K562 (cell line): Measurements from ENCODE around the gene KMT2E. TPM values are rescaled to one million over a fixed set of nuclear protein-coding genes. Genes with fewer than 3 reads are reported as not detected.

Experiments used
- ATAC-seq: fragments of 200-7000 bp; cut with Tn5 transposase; 3 replicates; pipeline ENCODE4 v1.9.1; 2020; ENCODE audit warnings: moderate library complexity
- BruUV-seq: library from RNA; stranded (reverse); fragments of 400-500 nt; replicated peaks from 2 replicates; lab custom pipeline; 2021; lab: Mats Ljungman, UMichigan
- CTCF ChIA-PET: fragments of 300-600 bp; formaldehyde crosslinking; extraction: SDS; loops from one replicate; lab custom pipeline; 2021; ENCODE audit warnings: low intra/inter-chr PET ratio; lab: Yijun Ruan, JAX
- POLR2A ChIA-PET: fragments of 300-600, 350-650 bp; sonication (Branson Sonifier 250); formaldehyde crosslinking; extraction: SDS; loops from one replicate; lab custom pipeline; 2021; ENCODE audit warnings: antibody characterized with exemption, inconsistent platforms; lab: Yijun Ruan, JAX
- DNase-seq, 4 experiments: peaks; one replicate each; pipeline versions ENCODE4 v3.0.0 to v3.0.0-alpha.2; 2011 to 2018; ENCODE audit warnings: low spot score in 3 of 4, mixed read lengths in 3 of 4; ENCODE audit errors: extremely low read depth in 1 of 4
- FAIRE-seq: peaks from 2 replicates; lab custom pipeline; 2011; peaks lifted over from hg19 to GRCh38; lab: Jason Lieb, UNC
- H2AFZ ChIP-seq: 2 replicates; pipeline ENCODE4 v1.6.0; 2011; ENCODE audit warnings: low read depth, low read length, control low read depth, inconsistent platforms
- H3K27ac ChIP-seq: fragments of 200-600 bp; 3 replicates; pipeline ENCODE4 v1.8.0; 2011; ENCODE audit warnings: low read depth, mild to moderate bottlenecking, control low read depth, inconsistent platforms, low read length, moderate library complexity, mixed read lengths; ENCODE audit errors: extremely low read depth
- H3K27me3 ChIP-seq, 2 experiments: fragments of 300-600 bp in 1 of 2; 2 replicates in 1 of 2; 3 replicates in 1 of 2; pipeline versions ENCODE4 v1.6.0 to v1.8.0; 2011; ENCODE audit warnings: inconsistent platforms in 2 of 2, low read length in 2 of 2, mild to moderate bottlenecking in 1 of 2, mixed read lengths in 1 of 2, moderate library complexity in 1 of 2; ENCODE audit not compliant: control insufficient read depth in 2 of 2, insufficient read depth in 2 of 2
- H3K36me3 ChIP-seq: fragments of 300-600 bp; 3 replicates; pipeline ENCODE4 v1.8.0; 2011; ENCODE audit warnings: mild to moderate bottlenecking, low read length, inconsistent platforms; ENCODE audit not compliant: control insufficient read depth, insufficient read depth
- H3K4me1 ChIP-seq, 2 experiments: fragments of 200-600 bp in 1 of 2; replicated peaks in 1 of 2; 2 replicates in 1 of 2; 3 replicates in 1 of 2; pipeline versions ENCODE4 v1.5.1 to v1.8.0; 2011; ENCODE audit warnings: inconsistent platforms in 2 of 2, low read length in 2 of 2, mild to moderate bottlenecking in 1 of 2, mixed read lengths in 1 of 2, moderate library complexity in 1 of 2; ENCODE audit not compliant: control insufficient read depth in 2 of 2, insufficient read depth in 2 of 2
- H3K4me2 ChIP-seq: 2 replicates; pipeline ENCODE4 v1.6.1; 2011; ENCODE audit warnings: low read length, control low read depth, inconsistent platforms, mixed read lengths; ENCODE audit not compliant: insufficient read depth
- H3K4me3 ChIP-seq: fragments of 200-600 bp; sonication (generic), shearing (Covaris generic); 2 replicates; pipeline ENCODE4 v1.5.1; 2016; ENCODE audit warnings: control low read depth, inconsistent platforms
- H3K79me2 ChIP-seq: fragments of 200-600 bp; 3 replicates; pipeline ENCODE4 v1.8.0; 2011; ENCODE audit warnings: low read length, inconsistent platforms; ENCODE audit not compliant: control insufficient read depth, insufficient read depth
- H3K9ac ChIP-seq, 2 experiments: 2 replicates each; pipeline versions ENCODE4 v1.6.0 to v1.6.1; 2011; ENCODE audit warnings: low read depth in 2 of 2, low read length in 2 of 2, control low read depth in 1 of 2, inconsistent platforms in 1 of 2, mild to moderate bottlenecking in 1 of 2, mixed read lengths in 1 of 2; ENCODE audit not compliant: insufficient read depth in 1 of 2
- H3K9me1 ChIP-seq: one replicate; pipeline ENCODE4 v1.6.0; 2011; ENCODE audit warnings: inconsistent platforms, mild to moderate bottlenecking, low read length, moderate library complexity; ENCODE audit not compliant: control insufficient read depth, insufficient read depth
- H3K9me3 ChIP-seq: replicated peaks from 2 replicates; pipeline ENCODE4 v1.5.1; 2011; ENCODE audit warnings: low read depth, low read length, inconsistent platforms; ENCODE audit not compliant: control insufficient read depth, insufficient read depth
- H4K20me1 ChIP-seq: replicated peaks from 2 replicates; pipeline ENCODE4 v1.6.1; 2011; ENCODE audit warnings: low read length, inconsistent platforms, mixed read lengths; ENCODE audit not compliant: control insufficient read depth, insufficient read depth
- BHLHE40 ChIP-seq: IDR thresholded peaks from 2 replicates; pipeline ENCODE4 v1.6.1; 2011; ENCODE audit warnings: low read length, improper control_type of control experiment
- BRF1 ChIP-seq: IDR thresholded peaks from 3 replicates; pipeline ENCODE4 v1.6.1; 2011; ENCODE audit warnings: borderline replicate concordance, mild to moderate bottlenecking; ENCODE audit not compliant: insufficient read length; ENCODE audit errors: extremely low read depth
- HDAC1 ChIP-seq, 2 experiments: fragments of 450-650 bp; IDR thresholded peaks; 2 replicates each; pipeline ENCODE4 v1.6.1; 2016 to 2017; ENCODE audit warnings: inconsistent platforms in 1 of 2, mild to moderate bottlenecking in 1 of 2, moderate library complexity in 1 of 2
- NEUROD1 ChIP-seq: fragments of 150-350 bp; IDR thresholded peaks from 2 replicates; pipeline ENCODE4 v1.6.1; 2014; ENCODE audit warnings: borderline replicate concordance, low read length, low read depth; ENCODE audit not compliant: partially characterized antibody
- NFIX ChIP-seq: fragments of 250-450 bp; sonication (Bioruptor Pico); IDR thresholded peaks from 2 replicates; pipeline ENCODE4 v1.4.0; 2020; ENCODE audit warnings: low read depth, mild to moderate bottlenecking, moderate library complexity
- PML ChIP-seq: IDR thresholded peaks from 2 replicates; pipeline ENCODE4 v1.6.1; 2012; ENCODE audit warnings: low read length, inconsistent platforms
- PRMT5 ChIP-seq: sonication (generic); formaldehyde crosslinking; IDR thresholded peaks from 2 replicates; pipeline ENCODE4 v1.5.0; 2020; ENCODE audit warnings: missing genetic modification reagents
- THRAP3 ChIP-seq: fragments of 450-650 bp; IDR thresholded peaks from 2 replicates; pipeline ENCODE4 v1.6.1; 2016; ENCODE audit warnings: mild to moderate bottlenecking, inconsistent platforms, borderline replicate concordance
- ZNF146 ChIP-seq: IDR thresholded peaks from one replicate; pipeline ENCODE4 v1.6.1; 2018; ENCODE audit warnings: missing compliant biosample characterization; ENCODE audit not compliant: unreplicated experiment
- ZNF239 ChIP-seq: fragments of 250-450 bp; sonication (Bioruptor Pico); IDR thresholded peaks from 2 replicates; pipeline ENCODE4 v1.4.0; 2020; ENCODE audit warnings: mild to moderate bottlenecking
- ZNF311 ChIP-seq: fragments of 250-450 bp; sonication (Bioruptor Pico); IDR thresholded peaks from 2 replicates; pipeline ENCODE4 v1.4.0; 2020; ENCODE audit warnings: mild to moderate bottlenecking, moderate library complexity
- ZNF507 ChIP-seq: conservative IDR thresholded peaks from 2 replicates; pipeline ENCODE4 v1.6.1; 2017; ENCODE audit warnings: missing genetic modification characterization, missing compliant biosample characterization
- ZNF75A ChIP-seq: fragments of 450-650 bp; formaldehyde crosslinking; IDR thresholded peaks from 2 replicates; pipeline ENCODE4 v1.4.0; 2020; ENCODE audit warnings: mild to moderate bottlenecking
- WGBS: fragments of 100-300 bp; shearing (Covaris generic); methylation state at CpG from one replicate; pipeline ENCODE4 v1.1.6; 2016; ENCODE audit warnings: low coverage, mixed read lengths; ENCODE audit not compliant: insufficient coverage; ENCODE audit errors: missing lambda C conversion rate; 5-methylcytosine and 5-hydroxymethylcytosine counted together
- in situ Hi-C: fragments of 300-500 bp; cut with MboI; formaldehyde crosslinking; loops from 4 replicates; pipeline ENCODE4 v1.15.0; 2018; ENCODE audit warnings: inconsistent platforms, mixed read lengths
- intact Hi-C: fragments of 100-400 bp; cut with micrococcal nuclease; formaldehyde crosslinking; loops from 2 replicates; pipeline ENCODE4 v1.14.2; 2022
- polyA plus RNA-seq, 8 experiments: library from polyadenylated mRNA; depleted of rRNA in 4 of 8; stranded (reverse) in 5 of 8; unstranded in 3 of 8; fragments of >200 nt; fragmentation: Nextera tagmentation in 2 of 8; fragmentation: Illumina TruSeq in 1 of 8; extraction: Ambion mirVana in 2 of 8; extraction: Trizol in 1 of 8; gene quantifications; 2 replicates each; pipeline versions ENCODE4 v1.2.1 to v1.2.3, GENCODE V29; 2011 to 2014; ENCODE audit warnings: inconsistent platforms in 1 of 8, missing spikeins in 1 of 8
- total RNA-seq, 7 experiments: library from RNA; depleted of rRNA in 6 of 7; stranded (reverse); fragments of >200 nt in 6 of 7; fragmentation: Illumina TruSeq in 2 of 7; extraction: Trizol in 2 of 7; gene quantifications; 2 replicates each; pipeline versions ENCODE4 v1.2.1 to v1.2.3, GENCODE V29; 2011 to 2021; ENCODE audit warnings: low replicate concordance in 1 of 7
- TF ChIP-seq, protein P1 (sequence below): IDR thresholded peaks from 2 replicates; pipeline ENCODE4 v1.6.1; 2011; ENCODE audit warnings: borderline replicate concordance, low read depth, mild to moderate bottlenecking, moderate library complexity, low read length; ENCODE audit not compliant: insufficient read depth, poor library complexity, severe bottlenecking
- TF ChIP-seq, protein P2 (sequence below): IDR thresholded peaks from 2 replicates; pipeline ENCODE4 v1.6.1; 2014; ENCODE audit warnings: antibody characterized with exemption
- TF ChIP-seq, protein P3 (sequence below): fragments of 250-450 bp; sonication (Bioruptor Pico); IDR thresholded peaks from 2 replicates; pipeline ENCODE4 v1.5.0; 2021
- TF ChIP-seq, protein P4 (sequence below), 2 experiments: IDR thresholded peaks; 2 replicates each; pipeline ENCODE4 v1.6.1; 2011; ENCODE audit warnings: borderline replicate concordance in 1 of 2, control low read depth in 1 of 2, low read depth in 1 of 2, low read length in 1 of 2, mild to moderate bottlenecking in 1 of 2, mixed read lengths in 1 of 2, moderate library complexity in 1 of 2; ENCODE audit not compliant: insufficient read depth in 1 of 2, insufficient read length in 1 of 2, poor library complexity in 1 of 2, severe bottlenecking in 1 of 2; ENCODE audit errors: extremely low read depth in 1 of 2

The KMT2E gene
- total and polyA plus RNA-seq, 9 of the 15 experiments (the other 6 are each of a cell fraction or from before 2014, with no cell fraction given) = 8.9 to 55.3 (median 38.1) TPM

DNA sequence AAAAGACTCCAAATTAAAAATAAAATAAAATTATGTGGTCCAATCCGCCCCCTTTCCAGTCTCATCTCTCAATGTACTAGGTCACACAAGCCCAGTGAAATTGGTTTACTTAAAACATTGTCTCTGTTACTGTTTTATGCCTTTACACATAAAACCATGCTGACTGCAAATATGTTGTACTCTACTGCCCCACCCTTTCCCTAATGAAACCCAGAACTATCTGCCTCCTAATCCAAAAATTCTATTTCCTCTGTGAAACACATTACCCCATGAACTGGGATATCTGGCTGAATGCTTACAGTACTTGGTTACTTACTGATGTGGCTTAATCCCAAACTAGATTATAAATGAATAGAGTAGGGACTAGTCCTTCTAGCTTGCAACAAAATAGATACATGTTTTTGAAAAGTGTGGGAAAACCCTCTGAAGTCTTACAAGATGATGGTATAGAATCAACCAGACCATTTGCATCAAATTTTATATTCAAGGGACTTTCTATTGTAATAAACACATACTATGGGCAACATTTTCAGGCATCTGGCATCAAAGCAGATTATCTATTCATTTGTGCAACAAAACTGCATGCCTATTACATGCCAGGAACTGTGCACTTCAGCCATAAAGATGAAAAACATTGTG, 10.0 kb upstream of the KMT2E start:
- CTCF ChIA-PET = no interaction called here
- TF ChIP-seq ZNF239 (CRISPR knock-in tag) (no peak), PRMT5 (no peak), HDAC1 (IDR thresholded peaks at IDR 0.05) (0 out of 4 replicates have a peak, but pooled peaks of 1 of the 2 experiments have one; percentile 27), ZNF507 (tag) (no peak), ZNF75A (CRISPR knock-in tag) (peak; percentile 91), NFIX (CRISPR knock-in tag) (no peak), ZNF311 (CRISPR knock-in tag) (no peak), NEUROD1 (no peak), BRF1 (no peak), BHLHE40 (no peak), THRAP3 (no peak), PML (no peak), ZNF146 (CRISPR knock-in tag) (no peak)
- TF ChIP-seq, protein P1, sequence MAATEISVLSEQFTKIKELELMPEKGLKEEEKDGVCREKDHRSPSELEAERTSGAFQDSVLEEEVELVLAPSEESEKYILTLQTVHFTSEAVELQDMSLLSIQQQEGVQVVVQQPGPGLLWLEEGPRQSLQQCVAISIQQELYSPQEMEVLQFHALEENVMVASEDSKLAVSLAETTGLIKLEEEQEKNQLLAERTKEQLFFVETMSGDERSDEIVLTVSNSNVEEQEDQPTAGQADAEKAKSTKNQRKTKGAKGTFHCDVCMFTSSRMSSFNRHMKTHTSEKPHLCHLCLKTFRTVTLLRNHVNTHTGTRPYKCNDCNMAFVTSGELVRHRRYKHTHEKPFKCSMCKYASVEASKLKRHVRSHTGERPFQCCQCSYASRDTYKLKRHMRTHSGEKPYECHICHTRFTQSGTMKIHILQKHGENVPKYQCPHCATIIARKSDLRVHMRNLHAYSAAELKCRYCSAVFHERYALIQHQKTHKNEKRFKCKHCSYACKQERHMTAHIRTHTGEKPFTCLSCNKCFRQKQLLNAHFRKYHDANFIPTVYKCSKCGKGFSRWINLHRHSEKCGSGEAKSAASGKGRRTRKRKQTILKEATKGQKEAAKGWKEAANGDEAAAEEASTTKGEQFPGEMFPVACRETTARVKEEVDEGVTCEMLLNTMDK = no peak
- TF ChIP-seq, protein P2, sequence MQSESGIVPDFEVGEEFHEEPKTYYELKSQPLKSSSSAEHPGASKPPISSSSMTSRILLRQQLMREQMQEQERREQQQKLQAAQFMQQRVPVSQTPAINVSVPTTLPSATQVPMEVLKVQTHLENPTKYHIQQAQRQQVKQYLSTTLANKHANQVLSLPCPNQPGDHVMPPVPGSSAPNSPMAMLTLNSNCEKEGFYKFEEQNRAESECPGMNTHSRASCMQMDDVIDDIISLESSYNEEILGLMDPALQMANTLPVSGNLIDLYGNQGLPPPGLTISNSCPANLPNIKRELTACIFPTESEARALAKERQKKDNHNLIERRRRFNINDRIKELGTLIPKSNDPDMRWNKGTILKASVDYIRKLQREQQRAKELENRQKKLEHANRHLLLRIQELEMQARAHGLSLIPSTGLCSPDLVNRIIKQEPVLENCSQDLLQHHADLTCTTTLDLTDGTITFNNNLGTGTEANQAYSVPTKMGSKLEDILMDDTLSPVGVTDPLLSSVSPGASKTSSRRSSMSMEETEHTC = no peak
- TF ChIP-seq, protein P3, sequence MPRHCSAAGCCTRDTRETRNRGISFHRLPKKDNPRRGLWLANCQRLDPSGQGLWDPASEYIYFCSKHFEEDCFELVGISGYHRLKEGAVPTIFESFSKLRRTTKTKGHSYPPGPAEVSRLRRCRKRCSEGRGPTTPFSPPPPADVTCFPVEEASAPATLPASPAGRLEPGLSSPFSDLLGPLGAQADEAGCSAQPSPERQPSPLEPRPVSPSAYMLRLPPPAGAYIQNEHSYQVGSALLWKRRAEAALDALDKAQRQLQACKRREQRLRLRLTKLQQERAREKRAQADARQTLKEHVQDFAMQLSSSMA (CRISPR knock-in tag) = no peak
- TF ChIP-seq, protein P4, sequence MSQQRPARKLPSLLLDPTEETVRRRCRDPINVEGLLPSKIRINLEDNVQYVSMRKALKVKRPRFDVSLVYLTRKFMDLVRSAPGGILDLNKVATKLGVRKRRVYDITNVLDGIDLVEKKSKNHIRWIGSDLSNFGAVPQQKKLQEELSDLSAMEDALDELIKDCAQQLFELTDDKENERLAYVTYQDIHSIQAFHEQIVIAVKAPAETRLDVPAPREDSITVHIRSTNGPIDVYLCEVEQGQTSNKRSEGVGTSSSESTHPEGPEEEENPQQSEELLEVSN (IDR thresholded peaks at IDR 0.05; ENCODE audit: borderline replicate concordance in 1 of 2, extremely low read depth in 1 of 2, insufficient read depth in 1 of 2, insufficient read length in 1 of 2, low read depth in 1 of 2, low read length in 1 of 2, poor library complexity in 1 of 2, severe bottlenecking in 1 of 2) = no peak

More for the DNA sequence above, 10.0 kb upstream of the KMT2E start:
- Histone ChIP-seq H3K79me2 (peaks cover 100% of the 10 kb centered on the region; the same call in 2 of the 3 replicates), H3K36me3 (peaks cover 77% of the 10 kb centered on the region; the same call in 2 of the 3 replicates), H3K4me2 (no peak overlapping the region), H2AFZ (no peak overlapping the region), H3K9ac (peak overlapping the region in 1 of 2 experiments; percentile 2; a peak in 1 of 4 replicates), H3K9me1 (peaks cover 3% of the 10 kb centered on the region), H4K20me1 (peaks cover 73% of the 10 kb centered on the region), H3K27ac (peak overlapping the region; percentile 26; the same call in 1 of the 3 replicates), H3K27me3 (no peaks in the 10 kb centered on the region), H3K4me3 (no peak overlapping the region), H3K9me3 (no peaks in the 10 kb centered on the region), H3K4me1 (peaks cover 23 to 40% of the 10 kb centered on the region in 2 experiments)
- POLR2A ChIA-PET = interaction anchor here (0.9 to 2.7 kb wide), 3 partner anchors 8 to 20 kb away, joined by 6 to 13 read pairs (median 6); partner anchors contain the start of gene KMT2E
- ATAC-seq = peak; percentile 1; the same call in 1 of the 3 replicates
- no TSS peak for BruUV-seq
- intact Hi-C loops (no loop called here), in situ Hi-C loops (no loop called here)
- FAIRE-seq = no peak
- WGBS = 89% methylated on average over 1 of the region's 1 CpG
- no peak for DNase-seq
